GM12865 (cell line): Measurements from ENCODE around the gene PFKL.

ENCODE experiments used
- DNase-seq: peaks from one replicate; pipeline ENCODE4 v3.0.0; 2010; ENCODE audit warnings: low read depth
- H3K4me3 ChIP-seq: 2 replicates; pipeline ENCODE4 v1.5.1; 2011; ENCODE audit warnings: mild to moderate bottlenecking, low read depth, low read length, control low read depth
- TF ChIP-seq, protein P1 (sequence below): IDR thresholded peaks from 2 replicates; pipeline ENCODE4 v1.5.1; 2011; ENCODE audit warnings: low read length, control low read depth, low read depth, inconsistent platforms; ENCODE audit not compliant: insufficient read depth; ENCODE audit errors: missing control alignments

Gene PFKL

DNA sequence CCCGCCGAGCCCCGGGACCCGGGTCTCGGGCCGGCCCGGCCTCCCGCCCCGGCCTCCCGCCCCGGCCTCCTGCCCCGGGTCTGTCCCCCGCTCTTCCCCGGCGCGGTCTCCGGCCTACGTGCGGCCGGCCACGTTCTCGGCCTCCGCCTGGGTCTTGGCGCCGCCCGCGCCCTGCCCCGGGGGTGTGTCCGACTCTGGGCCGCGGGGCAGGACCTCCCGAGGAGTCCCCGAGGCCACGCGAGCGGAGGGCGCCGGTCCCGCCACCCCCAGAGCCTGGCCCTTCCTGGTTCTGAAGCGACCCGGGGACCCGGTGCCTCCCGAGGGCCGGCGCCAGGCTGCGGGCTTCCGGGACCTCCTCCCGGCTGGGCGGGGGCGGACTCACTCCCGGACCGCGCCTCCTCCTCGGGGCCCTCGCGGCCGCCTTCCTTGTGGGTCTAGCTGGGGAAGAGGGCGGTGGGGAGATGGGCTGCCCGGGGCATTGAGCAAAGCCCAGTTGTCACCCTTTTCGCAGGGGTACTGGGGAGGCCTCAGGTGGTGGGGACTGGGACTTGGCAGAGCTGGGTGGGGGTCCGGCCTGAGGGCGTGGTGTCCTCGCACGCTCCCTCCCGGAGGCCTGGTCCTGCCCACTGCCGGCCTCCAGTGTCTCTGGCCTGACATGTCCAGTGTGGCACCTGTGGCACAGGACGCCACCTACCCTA, 558 bp downstream of the PFKL start:
- H3K4me3 ChIP-seq = peak overlapping the region; percentile 94
- TF ChIP-seq, protein P1, sequence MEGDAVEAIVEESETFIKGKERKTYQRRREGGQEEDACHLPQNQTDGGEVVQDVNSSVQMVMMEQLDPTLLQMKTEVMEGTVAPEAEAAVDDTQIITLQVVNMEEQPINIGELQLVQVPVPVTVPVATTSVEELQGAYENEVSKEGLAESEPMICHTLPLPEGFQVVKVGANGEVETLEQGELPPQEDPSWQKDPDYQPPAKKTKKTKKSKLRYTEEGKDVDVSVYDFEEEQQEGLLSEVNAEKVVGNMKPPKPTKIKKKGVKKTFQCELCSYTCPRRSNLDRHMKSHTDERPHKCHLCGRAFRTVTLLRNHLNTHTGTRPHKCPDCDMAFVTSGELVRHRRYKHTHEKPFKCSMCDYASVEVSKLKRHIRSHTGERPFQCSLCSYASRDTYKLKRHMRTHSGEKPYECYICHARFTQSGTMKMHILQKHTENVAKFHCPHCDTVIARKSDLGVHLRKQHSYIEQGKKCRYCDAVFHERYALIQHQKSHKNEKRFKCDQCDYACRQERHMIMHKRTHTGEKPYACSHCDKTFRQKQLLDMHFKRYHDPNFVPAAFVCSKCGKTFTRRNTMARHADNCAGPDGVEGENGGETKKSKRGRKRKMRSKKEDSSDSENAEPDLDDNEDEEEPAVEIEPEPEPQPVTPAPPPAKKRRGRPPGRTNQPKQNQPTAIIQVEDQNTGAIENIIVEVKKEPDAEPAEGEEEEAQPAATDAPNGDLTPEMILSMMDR = no peak
- peak; percentile 73 for DNase-seq

DNA sequence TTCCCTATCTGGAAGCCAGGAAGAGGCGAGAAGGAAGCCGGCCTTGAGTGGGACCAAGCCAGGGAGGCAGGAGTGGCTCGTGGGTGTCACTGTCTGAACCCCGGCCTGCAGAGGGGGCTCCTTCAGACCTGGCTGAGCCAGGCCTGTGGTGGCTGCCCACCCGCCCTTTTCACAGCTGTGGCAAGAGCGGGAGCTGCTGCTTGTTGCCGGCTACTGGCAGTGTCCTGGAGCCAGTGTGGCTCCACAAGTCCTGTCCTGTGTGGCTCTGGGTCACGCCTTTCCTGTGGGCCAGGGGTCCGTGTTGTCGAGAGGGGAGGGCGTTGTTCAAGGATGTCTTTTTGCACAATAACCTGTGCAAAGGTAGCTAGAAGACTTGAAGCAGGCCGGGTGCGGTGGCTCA, 1.3 kb downstream of the PFKL start:
- TF ChIP-seq, protein P1 = no peak
- peak overlapping the region; percentile 94 for H3K4me3 ChIP-seq
- DNase-seq = no peak

DNA sequence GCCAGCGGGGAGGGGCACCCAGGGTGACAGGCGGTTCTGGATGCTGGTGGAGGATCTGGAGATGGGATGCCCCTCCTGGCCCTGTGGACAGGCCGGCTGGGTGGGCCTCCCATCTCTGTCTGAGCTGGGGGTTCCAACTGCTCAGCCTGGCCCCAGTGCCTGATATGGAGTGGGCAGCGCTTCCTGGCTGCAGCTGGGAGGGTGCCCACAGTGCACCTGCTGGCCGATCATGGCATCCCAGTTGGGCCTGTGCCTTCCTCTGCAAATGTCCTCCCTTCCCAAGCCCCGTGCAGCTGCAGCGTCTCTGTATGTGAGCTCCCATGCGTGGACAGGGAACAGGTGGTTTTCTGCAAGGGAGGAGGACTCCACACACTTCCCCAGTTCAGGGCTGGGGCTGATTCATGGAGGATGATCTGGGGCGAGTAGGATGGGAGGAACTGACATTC, 2.1 kb downstream of the PFKL start:
- peak overlapping the region; percentile 94 for H3K4me3 ChIP-seq
- no peak for DNase-seq

DNA sequence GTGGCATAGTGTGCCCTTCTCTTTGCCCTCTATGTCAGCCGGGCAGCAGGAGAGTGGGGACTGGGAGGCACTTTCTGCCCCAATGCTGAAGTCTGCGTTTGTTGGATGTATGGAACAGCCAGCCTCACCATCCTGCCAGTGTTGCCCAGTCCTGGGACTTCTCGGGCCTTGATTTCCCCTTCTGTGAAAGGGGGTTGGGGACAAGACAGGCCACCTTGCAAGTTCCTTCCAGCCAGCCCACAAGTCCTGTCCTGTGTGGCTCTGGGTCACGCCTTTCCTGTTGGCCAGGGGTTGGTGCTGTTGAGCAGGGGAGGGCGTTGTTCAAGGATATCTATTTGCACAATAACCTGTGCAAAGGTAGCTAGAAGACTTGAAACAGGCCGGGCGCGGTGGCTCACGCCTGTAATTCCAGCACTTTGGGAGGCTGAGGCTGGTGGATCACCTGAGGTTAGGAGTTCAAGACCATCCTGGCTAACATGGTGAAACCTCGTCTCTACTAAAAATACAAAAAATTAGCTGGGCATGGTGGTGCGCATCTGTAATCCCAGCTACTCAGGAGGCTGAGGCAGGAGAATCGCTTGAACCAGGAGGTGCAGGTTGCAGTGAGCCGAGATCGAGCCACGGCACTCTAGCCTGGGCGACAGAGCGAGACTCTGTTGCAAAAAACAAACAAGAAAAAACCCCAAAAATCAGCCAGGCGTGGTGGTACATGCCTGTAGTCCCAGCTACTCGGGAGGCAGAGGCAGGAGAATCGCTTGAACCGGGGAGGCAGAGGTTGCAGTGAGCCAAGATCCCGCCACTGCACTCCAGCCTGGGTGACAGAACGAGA, 2.9 kb downstream of the PFKL start:
- TF ChIP-seq, protein P1 = peak; percentile 16
- H3K4me3 ChIP-seq = peak overlapping the region; percentile 94; the same call in 1 of the 2 replicates
- DNase-seq = peak; percentile 40

More for the DNA sequence above, 2.1 kb downstream of the PFKL start:
- TF ChIP-seq, protein P1 = peak; percentile 4

DNA sequence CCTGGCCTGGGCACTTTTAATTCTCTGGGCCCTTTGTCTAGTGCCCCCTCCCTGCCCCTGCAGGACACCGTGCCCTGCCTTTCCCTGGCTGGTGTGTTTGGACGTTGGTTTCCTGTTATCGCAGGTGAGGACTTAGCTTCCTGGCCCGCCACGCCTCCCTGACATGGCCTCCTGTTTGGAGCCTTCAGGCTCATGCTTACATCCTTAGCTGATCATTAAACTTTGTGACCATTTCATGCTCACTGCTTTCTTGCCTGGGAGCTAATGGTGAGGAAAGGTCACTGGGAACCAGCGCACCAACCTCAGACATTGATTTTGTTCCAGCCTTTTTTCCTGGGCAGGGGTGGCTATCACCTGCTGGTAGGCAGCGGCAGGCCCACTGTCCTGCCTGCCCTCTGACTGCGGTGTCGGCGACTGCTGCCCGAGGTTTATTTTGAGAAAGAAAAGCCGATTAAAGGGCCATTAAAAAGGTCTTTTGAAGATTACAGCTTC, 3.7 kb downstream of the PFKL start:
- TF ChIP-seq, protein P1 = no peak
- no peak for DNase-seq
- H3K4me3 ChIP-seq = no peak overlapping the region

DNA sequence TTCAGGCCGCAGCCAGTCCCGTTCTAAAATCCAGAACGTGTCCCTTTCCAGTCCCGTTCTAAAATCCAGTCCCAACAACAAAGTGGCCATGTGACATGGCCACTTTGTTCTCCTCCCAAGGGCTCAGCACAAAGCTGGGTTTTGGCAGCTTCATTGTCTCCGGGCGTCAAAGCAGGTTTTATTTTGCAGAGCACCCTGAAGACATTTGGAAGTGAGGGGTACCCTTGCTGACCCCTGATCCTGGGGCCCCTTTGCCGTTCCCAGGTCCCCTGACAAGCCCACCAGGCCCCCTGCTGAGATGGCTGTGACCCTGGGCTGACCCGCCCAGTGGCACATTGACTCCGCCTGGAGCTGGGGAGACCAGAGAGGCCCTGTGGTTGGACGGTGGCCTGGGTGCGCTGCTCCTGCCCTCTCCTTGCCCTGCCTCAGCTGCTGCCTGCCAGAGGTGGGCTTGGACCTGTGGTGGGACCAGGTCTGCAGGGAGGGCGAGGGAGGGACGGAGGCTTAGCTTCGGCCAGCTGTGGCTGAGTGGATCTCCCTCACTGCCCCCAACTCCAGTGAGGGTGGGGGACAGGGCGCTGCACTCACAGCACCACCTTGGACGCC, 4.3 kb downstream of the PFKL start:
- TF ChIP-seq, protein P1 = no peak
- H3K4me3 ChIP-seq = no peak overlapping the region
- no peak for DNase-seq
